ENCODE data around the gene ARID3B. TPM values are rescaled to one million over a fixed set of nuclear protein-coding genes. Genes with fewer than 3 reads are reported as not detected.
"Not testable (repeated sequence)": the region's sequence is repeated elsewhere in the genome, so short reads cannot be mapped to it uniquely, and the experiment has no call there.

The ARID3B gene
- total and polyA plus RNA-seq, 2 donors: 3.0 to 4.3 TPM

GRCh38 chr15:74592222-74592621 is 51.2 kb downstream of the ARID3B start:
- 86% methylated on average over 3 of the region's 3 CpGs for WGBS

GRCh38 chr15:74593122-74593521 is 52.1 kb downstream of the ARID3B start:
- DNase-seq (ENCODE audit: extremely low spot score): no peak
- Histone ChIP-seq H3K4me1 (ENCODE audit: insufficient read depth) (no peaks in the 10 kb centered on the region), H3K4me3 (ENCODE audit: low read depth, low read length) (no peak overlapping the region), H3K36me3 (ENCODE audit: insufficient read depth) (no peaks in the 10 kb centered on the region), H3K27ac (ENCODE audit: low read depth) (no peak overlapping the region)
- 95% methylated on average over 7 of the region's 7 CpGs for WGBS

More at GRCh38 chr15:74592222-74592621, 51.2 kb downstream of the ARID3B start:
- no peaks in the 10 kb centered on the region for H3K4me1 ChIP-seq (ENCODE audit: insufficient read depth)
- no peak overlapping the region for H3K4me3 ChIP-seq (ENCODE audit: low read depth, low read length)
- no peaks in the 10 kb centered on the region for H3K36me3 ChIP-seq (ENCODE audit: insufficient read depth)
- no peak for DNase-seq (ENCODE audit: extremely low spot score)
- H3K27ac ChIP-seq (ENCODE audit: low read depth): no peak overlapping the region

- no peak overlapping the region for H3K4me3 ChIP-seq (ENCODE audit: low read depth, low read length)
- H3K36me3 ChIP-seq (ENCODE audit: insufficient read depth): no peaks in the 10 kb centered on the region
- H3K4me1 ChIP-seq (ENCODE audit: insufficient read depth): no peaks in the 10 kb centered on the region
- no peak for DNase-seq (ENCODE audit: extremely low spot score)
- H3K27ac ChIP-seq (ENCODE audit: low read depth): no peak overlapping the region
- whole genome bisulfite sequencing: 93% methylated on average over 4 of the region's 4 CpGs
Measured at GRCh38 chr15:74594455-74594854, 53.4 kb downstream of the ARID3B start.

- Histone ChIP-seq H3K36me3 (ENCODE audit: insufficient read depth) (no peaks in the 10 kb centered on the region), H3K4me1 (ENCODE audit: insufficient read depth) (no peaks in the 10 kb centered on the region), H3K27ac (ENCODE audit: low read depth) (no peak overlapping the region), H3K4me3 (ENCODE audit: low read depth, low read length) (no peak overlapping the region)
- WGBS: 94% methylated on average over 5 of the region's 5 CpGs
- DNase-seq (ENCODE audit: extremely low spot score): no peak
Measured at GRCh38 chr15:74595271-74595670, 54.3 kb downstream of the ARID3B start.

- not testable (repeated sequence) for DNase-seq (ENCODE audit: extremely low spot score); H3K4me1 ChIP-seq (ENCODE audit: insufficient read depth); H3K27ac ChIP-seq (ENCODE audit: low read depth); H3K36me3 ChIP-seq (ENCODE audit: insufficient read depth); H3K4me3 ChIP-seq (ENCODE audit: low read depth, low read length)
- 81% methylated on average over 10 of the region's 11 CpGs for WGBS
Measured at GRCh38 chr15:74596736-74597135, 55.7 kb downstream of the ARID3B start.

- DNase-seq (ENCODE audit: extremely low spot score); H3K4me3 ChIP-seq (ENCODE audit: low read depth, low read length); H3K27ac ChIP-seq (ENCODE audit: low read depth); H3K4me1 ChIP-seq (ENCODE audit: insufficient read depth); H3K36me3 ChIP-seq (ENCODE audit: insufficient read depth): not testable (repeated sequence)
- WGBS: 87% methylated on average over 16 of the region's 16 CpGs
Measured at GRCh38 chr15:74597146-74597705, 56.2 kb downstream of the ARID3B start.

- Histone ChIP-seq H3K4me3 (ENCODE audit: low read depth, low read length) (peak overlapping the region; percentile 52), H3K4me1 (ENCODE audit: insufficient read depth) (no peaks in the 10 kb centered on the region), H3K36me3 (ENCODE audit: insufficient read depth) (no peaks in the 10 kb centered on the region), H3K27ac (ENCODE audit: low read depth) (peak overlapping the region; percentile 66)
- peak; percentile 82 for DNase-seq (ENCODE audit: extremely low spot score)
- 1% methylated on average over 26 of the region's 26 CpGs for WGBS
Measured at GRCh38 chr15:74598126-74598842, 57.3 kb downstream of the ARID3B start.

GRCh38 chr15:74599156-74599555 is 58.1 kb downstream of the ARID3B start:
- Histone ChIP-seq H3K4me1 (ENCODE audit: insufficient read depth) (no peaks in the 10 kb centered on the region), H3K27ac (ENCODE audit: low read depth) (no peak overlapping the region), H3K4me3 (ENCODE audit: low read depth, low read length) (peak overlapping the region; percentile 52), H3K36me3 (ENCODE audit: insufficient read depth) (no peaks in the 10 kb centered on the region)
- 54% methylated on average over 15 of the region's 15 CpGs for WGBS
- DNase-seq (ENCODE audit: extremely low spot score): no peak

- WGBS: 91% methylated on average over 13 of the region's 13 CpGs
- H3K36me3 ChIP-seq (ENCODE audit: insufficient read depth): no peaks in the 10 kb centered on the region
- H3K27ac ChIP-seq (ENCODE audit: low read depth): no peak overlapping the region
- H3K4me3 ChIP-seq (ENCODE audit: low read depth, low read length): no peak overlapping the region
- no peaks in the 10 kb centered on the region for H3K4me1 ChIP-seq (ENCODE audit: insufficient read depth)
- DNase-seq (ENCODE audit: extremely low spot score): no peak
Measured at GRCh38 chr15:74603026-74603788, 62.2 kb downstream of the ARID3B start.

GRCh38 chr15:74603789-74604705 is 63.0 kb downstream of the ARID3B start:
- Histone ChIP-seq H3K4me1 (ENCODE audit: insufficient read depth) (no peaks in the 10 kb centered on the region), H3K27ac (ENCODE audit: low read depth) (no peak overlapping the region), H3K36me3 (ENCODE audit: insufficient read depth) (no peaks in the 10 kb centered on the region), H3K4me3 (ENCODE audit: low read depth, low read length) (no peak overlapping the region)
- DNase-seq (ENCODE audit: extremely low spot score): no peak
- 83% methylated on average over 11 of the region's 11 CpGs for WGBS

- Histone ChIP-seq H3K27ac (ENCODE audit: low read depth) (no peak overlapping the region), H3K4me1 (ENCODE audit: insufficient read depth) (no peaks in the 10 kb centered on the region), H3K36me3 (ENCODE audit: insufficient read depth) (no peaks in the 10 kb centered on the region), H3K4me3 (ENCODE audit: low read depth, low read length) (no peak overlapping the region)
- WGBS: 81% methylated on average over 12 of the region's 12 CpGs
- no peak for DNase-seq (ENCODE audit: extremely low spot score)
Measured at GRCh38 chr15:74604983-74605794, 64.2 kb downstream of the ARID3B start.

GRCh38 chr15:74605795-74606150 is 64.8 kb downstream of the ARID3B start:
- no peak for DNase-seq (ENCODE audit: extremely low spot score)
- no peak overlapping the region for H3K27ac ChIP-seq (ENCODE audit: low read depth)
- no peaks in the 10 kb centered on the region for H3K4me1 ChIP-seq (ENCODE audit: insufficient read depth)
- WGBS: 83% methylated on average over 1 of the region's 1 CpG
- H3K36me3 ChIP-seq (ENCODE audit: insufficient read depth): peaks cover under 1% of the 10 kb centered on the region
- H3K4me3 ChIP-seq (ENCODE audit: low read depth, low read length): no peak overlapping the region
